ENCODE measurements around the gene GATAD2B. TPM values are rescaled to one million over a fixed set of nuclear protein-coding genes. Genes with fewer than 3 reads are reported as not detected.

Gene GATAD2B
- total and polyA plus RNA-seq, 2 of the 4 experiments (the other 2 are of a cell fraction) = 3.8 to 6.2 TPM

DNA sequence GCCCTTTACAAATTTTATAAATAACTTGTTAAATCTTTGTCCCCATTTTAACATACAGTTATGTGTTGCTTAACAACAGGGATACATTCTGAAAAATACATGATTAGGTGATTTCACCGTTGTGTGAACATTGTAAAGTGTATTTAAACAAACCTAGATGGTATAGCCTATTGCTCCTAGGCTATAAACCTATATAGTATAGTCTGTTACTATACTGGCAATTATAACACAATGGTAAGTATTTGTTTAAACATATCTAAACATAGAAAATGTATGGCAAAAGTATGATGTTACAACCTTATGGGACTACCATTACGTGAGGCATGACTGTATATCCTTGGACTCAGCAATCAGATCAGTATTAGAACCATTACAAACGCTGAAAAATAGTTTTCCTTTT is 36.6 kb downstream of the GATAD2B start:
- Histone ChIP-seq H3K4ac (ENCODE audit: low read depth, low read length) (no peak overlapping the region), H3K79me1 (ENCODE audit: low read depth in 1 of 2, low read length in 2 of 2) (peaks cover 18 to 50% of the 10 kb centered on the region in 2 experiments), H3K4me1 (ENCODE audit: control insufficient read depth, insufficient read depth, low read length) (peaks cover 9% of the 10 kb centered on the region), H2BK120ac (ENCODE audit: low read depth, low read length) (no peak overlapping the region), H2BK20ac (ENCODE audit: low read depth, low read length) (no peak overlapping the region), H3K14ac (replicated peaks; ENCODE audit: low read depth, low read length) (no peak overlapping the region), H3K9me1 (ENCODE audit: insufficient read depth, low read length) (peaks cover 3% of the 10 kb centered on the region; the same call in 1 of the 2 replicates), H2AK5ac (ENCODE audit: low read depth, low read length) (no peak overlapping the region), H2AFZ (replicated peaks; ENCODE audit: low read length, poor library complexity) (no peak overlapping the region), H4K91ac (ENCODE audit: insufficient read depth, low read depth, low read length) (no peak overlapping the region), H3K9me3 (ENCODE audit: control insufficient read depth, insufficient read depth, low read length) (no peaks in the 10 kb centered on the region), H3K4me3 (ENCODE audit: insufficient read depth, low read depth, low read length) (no peak overlapping the region), H3K18ac (ENCODE audit: low read depth, low read length) (no peak overlapping the region), H2BK5ac (ENCODE audit: low read depth, low read length, poor library complexity, severe bottlenecking) (no peak overlapping the region), H3K56ac (ENCODE audit: extremely low read depth, insufficient read depth, low read length) (no peak overlapping the region), H4K8ac (ENCODE audit: low read depth in 2 of 2, low read length in 2 of 2) (no peak overlapping the region), H3K27me3 (ENCODE audit: control insufficient read depth, insufficient read depth, low read length) (no peaks in the 10 kb centered on the region), H3K27ac (ENCODE audit: insufficient read depth, low read length) (no peak overlapping the region), H4K5ac (ENCODE audit: low read depth, low read length) (no peak overlapping the region), H4K20me1 (ENCODE audit: insufficient read depth, low read length) (no peaks in the 10 kb centered on the region), H3K36me3 (ENCODE audit: control insufficient read depth, insufficient read depth, low read length) (no peaks in the 10 kb centered on the region; the same call in 1 of the 2 replicates), H2BK15ac (ENCODE audit: low read depth, low read length) (no peak overlapping the region), H3K23ac (ENCODE audit: low read depth, low read length) (no peak overlapping the region), H3K4me2 (ENCODE audit: low read depth, low read length) (no peak overlapping the region), H2AK9ac (replicated peaks; ENCODE audit: low read depth, low read length, poor library complexity) (no peak overlapping the region), H3K9ac (ENCODE audit: low read depth, low read length) (no peak overlapping the region)
- intact Hi-C loops (cut with micrococcal nuclease) = no loop called here
- ATAC-seq (ENCODE audit: low read depth) (no peak), DNase-seq (no peak)
- ChIA-PET POLR2A (ENCODE audit: unreplicated experiment) (no interaction called here), CTCF (interaction anchor here (0.6 to 0.7 kb wide), 2 partner anchors 11 to 12 kb away, joined by 3 to 6 read pairs; no protein-coding TSS in a partner anchor)
- dilution Hi-C loops (cut with HindIII; ENCODE audit: low sequenced_read_pairs, unreplicated experiment) = no loop called here
- BruUV-seq (replicated peaks) = no TSS peak
- no peak for TF ChIP-seq CHD1 (IDR thresholded peaks at IDR 0.05; ENCODE audit: low read depth, low read length)
- TF ChIP-seq SMC3 (IDR thresholded peaks at IDR 0.05; ENCODE audit: low read depth, low read length) = no peak
- TF ChIP-seq, protein P1, sequence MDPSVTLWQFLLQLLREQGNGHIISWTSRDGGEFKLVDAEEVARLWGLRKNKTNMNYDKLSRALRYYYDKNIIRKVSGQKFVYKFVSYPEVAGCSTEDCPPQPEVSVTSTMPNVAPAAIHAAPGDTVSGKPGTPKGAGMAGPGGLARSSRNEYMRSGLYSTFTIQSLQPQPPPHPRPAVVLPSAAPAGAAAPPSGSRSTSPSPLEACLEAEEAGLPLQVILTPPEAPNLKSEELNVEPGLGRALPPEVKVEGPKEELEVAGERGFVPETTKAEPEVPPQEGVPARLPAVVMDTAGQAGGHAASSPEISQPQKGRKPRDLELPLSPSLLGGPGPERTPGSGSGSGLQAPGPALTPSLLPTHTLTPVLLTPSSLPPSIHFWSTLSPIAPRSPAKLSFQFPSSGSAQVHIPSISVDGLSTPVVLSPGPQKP (IDR thresholded peaks at IDR 0.05; ENCODE audit: borderline replicate concordance, low read depth, low read length) = no peak
- TF ChIP-seq, protein P2, sequence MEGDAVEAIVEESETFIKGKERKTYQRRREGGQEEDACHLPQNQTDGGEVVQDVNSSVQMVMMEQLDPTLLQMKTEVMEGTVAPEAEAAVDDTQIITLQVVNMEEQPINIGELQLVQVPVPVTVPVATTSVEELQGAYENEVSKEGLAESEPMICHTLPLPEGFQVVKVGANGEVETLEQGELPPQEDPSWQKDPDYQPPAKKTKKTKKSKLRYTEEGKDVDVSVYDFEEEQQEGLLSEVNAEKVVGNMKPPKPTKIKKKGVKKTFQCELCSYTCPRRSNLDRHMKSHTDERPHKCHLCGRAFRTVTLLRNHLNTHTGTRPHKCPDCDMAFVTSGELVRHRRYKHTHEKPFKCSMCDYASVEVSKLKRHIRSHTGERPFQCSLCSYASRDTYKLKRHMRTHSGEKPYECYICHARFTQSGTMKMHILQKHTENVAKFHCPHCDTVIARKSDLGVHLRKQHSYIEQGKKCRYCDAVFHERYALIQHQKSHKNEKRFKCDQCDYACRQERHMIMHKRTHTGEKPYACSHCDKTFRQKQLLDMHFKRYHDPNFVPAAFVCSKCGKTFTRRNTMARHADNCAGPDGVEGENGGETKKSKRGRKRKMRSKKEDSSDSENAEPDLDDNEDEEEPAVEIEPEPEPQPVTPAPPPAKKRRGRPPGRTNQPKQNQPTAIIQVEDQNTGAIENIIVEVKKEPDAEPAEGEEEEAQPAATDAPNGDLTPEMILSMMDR (conservative IDR thresholded peaks at IDR 0.05; ENCODE audit: low read depth, low read length) = no peak
- TF ChIP-seq BHLHE40 (IDR thresholded peaks at IDR 0.05; ENCODE audit: low read depth, low read length) = no peak
- TF ChIP-seq CEBPB (IDR thresholded peaks at IDR 0.05; ENCODE audit: low read depth, low read length) = no peak
- whole genome bisulfite sequencing, 2 experiments (ENCODE audit: extremely low coverage in 2 of 2, insufficient read length in 1 of 2) = 80% methylated on average over 1 of the region's 3 CpGs; no CpG with 5 or more reads in 1 of the 2 experiments
- in situ Hi-C loops (cut with MboI; ENCODE audit: low sequenced_read_pairs) = no loop called here
